WTC11 (cell line): Measurements from ENCODE around the gene KRT1. TPM values are rescaled to one million over a fixed set of nuclear protein-coding genes. Genes with fewer than 3 reads are reported as not detected.

Experiments
- ATAC-seq: fragments of 200-7000 bp; cut with Tn5 transposase; 2 replicates; pipeline ENCODE4 v1.10.0; 2021; ENCODE audit warnings: mild to moderate bottlenecking, moderate library complexity
- CTCF ChIA-PET: fragments of 300-600 bp; sonication (Branson Sonifier 250); formaldehyde crosslinking; loops from one replicate; lab custom pipeline; 2021; ENCODE audit warnings: antibody characterized with exemption; lab: Charles Lee
- POLR2A ChIA-PET: fragments of 350-600 bp; sonication (Branson Sonifier 250); formaldehyde crosslinking; loops from one replicate; lab custom pipeline; 2021; ENCODE audit warnings: antibody characterized with exemption; lab: Charles Lee
- DNase-seq: peaks from one replicate; pipeline ENCODE4 v3.0.0; 2021; ENCODE audit warnings: low spot score
- H3K27ac Mint-ChIP-seq: 2 replicates; pipeline ENCODE4 v1.8.0; 2021; ENCODE audit warnings: mixed read lengths
- H3K27me3 Mint-ChIP-seq: 2 replicates; pipeline ENCODE4 v1.8.0; 2021; ENCODE audit warnings: low read depth, mild to moderate bottlenecking, moderate library complexity, mixed read lengths
- H3K36me3 Mint-ChIP-seq: 2 replicates; pipeline ENCODE4 v1.8.0; 2021; ENCODE audit warnings: mixed read lengths
- H3K4me1 Mint-ChIP-seq: 2 replicates; pipeline ENCODE4 v1.8.0; 2022; ENCODE audit warnings: mixed read lengths
- H3K4me3 Mint-ChIP-seq: 2 replicates; pipeline ENCODE4 v1.8.0; 2021; ENCODE audit warnings: mild to moderate bottlenecking, moderate library complexity, mixed read lengths
- H3K9me3 Mint-ChIP-seq: 2 replicates; pipeline ENCODE4 v1.8.0; 2021; ENCODE audit warnings: mixed read lengths
- CREB1 ChIP-seq: sonication (generic); formaldehyde crosslinking; IDR thresholded peaks from 2 replicates; pipeline ENCODE4 v1.8.0; 2023; ENCODE audit warnings: mild to moderate bottlenecking, missing genetic modification reagents
- GRHL2 ChIP-seq: fragments of 250-450 bp; sonication (Bioruptor Pico); IDR thresholded peaks from 2 replicates; pipeline ENCODE4 v1.8.0; 2022; ENCODE audit warnings: mild to moderate bottlenecking, moderate library complexity; ENCODE audit not compliant: insufficient replicate concordance, severe bottlenecking
- HMGA2 ChIP-seq: fragments of 250-450 bp; sonication (Bioruptor Pico); IDR thresholded peaks from 2 replicates; pipeline ENCODE4 v1.4.0; 2021; ENCODE audit warnings: mild to moderate bottlenecking, moderate library complexity
- JUN ChIP-seq: sonication (generic); formaldehyde crosslinking; IDR thresholded peaks from 2 replicates; pipeline ENCODE4 v1.8.0; 2023; ENCODE audit warnings: mild to moderate bottlenecking, missing genetic modification reagents
- NFYB ChIP-seq: sonication (generic); formaldehyde crosslinking; conservative IDR thresholded peaks from 2 replicates; pipeline ENCODE4 v1.8.0; 2022; ENCODE audit warnings: low read depth, missing genetic modification reagents
- NR2C2 ChIP-seq: sonication (generic); formaldehyde crosslinking; IDR thresholded peaks from 2 replicates; pipeline ENCODE4 v1.8.0; 2022; ENCODE audit warnings: mild to moderate bottlenecking, missing genetic modification reagents
- SMAD4 ChIP-seq: sonication (generic); formaldehyde crosslinking; IDR thresholded peaks from 2 replicates; pipeline ENCODE4 v1.8.0; 2022; ENCODE audit warnings: mild to moderate bottlenecking, missing genetic modification reagents
- SOX15 ChIP-seq: fragments of 250-450 bp; sonication (Bioruptor Pico); IDR thresholded peaks from 2 replicates; pipeline ENCODE4 v1.9.0; 2021; ENCODE audit warnings: mild to moderate bottlenecking
- TP53 ChIP-seq: sonication (generic); formaldehyde crosslinking; IDR thresholded peaks from 2 replicates; pipeline ENCODE4 v1.8.1; 2023; ENCODE audit warnings: mild to moderate bottlenecking, missing genetic modification reagents
- ZNF232 ChIP-seq: sonication (generic); formaldehyde crosslinking; IDR thresholded peaks from 2 replicates; pipeline ENCODE4 v1.8.0; 2022; ENCODE audit warnings: mild to moderate bottlenecking, missing genetic modification reagents
- total RNA-seq: library from RNA; stranded (reverse); gene quantifications from 3 replicates; pipeline ENCODE4 v1.2.3, GENCODE V29; 2021
- TF ChIP-seq, protein P1 (sequence below): fragments of 250-450 bp; sonication (Bioruptor Pico); IDR thresholded peaks from 2 replicates; pipeline ENCODE4 v2.1.2; 2022; ENCODE audit warnings: mild to moderate bottlenecking, moderate library complexity
- TF ChIP-seq, protein P2 (sequence below): sonication (generic); formaldehyde crosslinking; IDR thresholded peaks from 2 replicates; pipeline ENCODE4 v1.8.1; 2023; ENCODE audit warnings: mild to moderate bottlenecking, missing genetic modification reagents
- TF ChIP-seq, protein P3 (sequence below): fragments of 200-600 bp; IDR thresholded peaks from 2 replicates; pipeline ENCODE4 v1.8.0; 2022; ENCODE audit warnings: antibody characterized with exemption
- TF ChIP-seq, protein P4 (sequence below): fragments of 250-450 bp; sonication (Bioruptor Pico); IDR thresholded peaks from 2 replicates; pipeline ENCODE4 v1.9.0; 2021; ENCODE audit warnings: mild to moderate bottlenecking
- TF ChIP-seq, protein P5 (sequence below): sonication (generic); formaldehyde crosslinking; IDR thresholded peaks from 2 replicates; pipeline ENCODE4 v1.8.1; 2022; ENCODE audit warnings: low read depth, missing genetic modification reagents, borderline replicate concordance
- TF ChIP-seq, protein P6 (sequence below): sonication (generic); formaldehyde crosslinking; IDR thresholded peaks from 2 replicates; pipeline ENCODE4 v1.8.1; 2023; ENCODE audit warnings: mild to moderate bottlenecking, moderate library complexity, missing genetic modification reagents

KRT1 gene
- total RNA-seq, 1 experiment from 2014 or later: not detected

DNA sequence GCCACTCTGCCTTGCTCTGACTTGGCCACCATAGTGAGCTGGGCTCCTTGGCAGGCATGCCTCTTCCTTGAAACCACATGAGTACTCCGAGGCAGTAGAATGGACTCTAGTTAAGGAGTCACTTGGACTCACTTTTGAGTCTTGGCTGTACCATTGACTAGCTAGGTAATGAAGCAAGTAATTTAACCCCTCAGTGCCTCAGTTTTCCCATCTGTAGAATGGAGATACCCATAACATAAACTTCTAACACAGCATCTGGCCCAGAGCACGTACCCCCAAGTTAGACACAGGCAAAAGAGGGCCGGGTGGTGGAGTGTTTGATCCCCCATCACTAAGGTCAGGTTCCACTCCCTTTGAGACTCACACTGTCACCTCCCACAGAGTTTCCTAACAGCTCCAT, 14.8 kb upstream of the KRT1 start:
- DNase-seq (no peak), ATAC-seq (no peak)
- TF ChIP-seq, protein P1, sequence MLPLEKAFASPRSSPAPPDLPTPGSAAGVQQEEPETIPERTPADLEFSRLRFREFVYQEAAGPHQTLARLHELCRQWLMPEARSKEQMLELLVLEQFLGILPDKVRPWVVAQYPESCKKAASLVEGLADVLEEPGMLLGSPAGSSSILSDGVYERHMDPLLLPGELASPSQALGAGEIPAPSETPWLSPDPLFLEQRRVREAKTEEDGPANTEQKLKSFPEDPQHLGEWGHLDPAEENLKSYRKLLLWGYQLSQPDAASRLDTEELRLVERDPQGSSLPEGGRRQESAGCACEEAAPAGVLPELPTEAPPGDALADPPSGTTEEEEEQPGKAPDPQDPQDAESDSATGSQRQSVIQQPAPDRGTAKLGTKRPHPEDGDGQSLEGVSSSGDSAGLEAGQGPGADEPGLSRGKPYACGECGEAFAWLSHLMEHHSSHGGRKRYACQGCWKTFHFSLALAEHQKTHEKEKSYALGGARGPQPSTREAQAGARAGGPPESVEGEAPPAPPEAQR (CRISPR knock-in tag): no peak
- no peak for TF ChIP-seq TP53 (CRISPR knock-in tag)
- no peak for TF ChIP-seq NR2C2 (CRISPR knock-in tag)
- peaks cover 27% of the 10 kb centered on the region for H3K4me1 Mint-ChIP-seq
- H3K9me3 Mint-ChIP-seq: no peaks in the 10 kb centered on the region
- POLR2A ChIA-PET: no interaction called here
- H3K27ac Mint-ChIP-seq: no peak overlapping the region
- CTCF ChIA-PET: interaction anchor here (0.8 to 1.3 kb wide), 3 partner anchors 170 to 176 kb away, joined by 3 to 9 read pairs (median 4); no protein-coding TSS in a partner anchor
- no peaks in the 10 kb centered on the region for H3K36me3 Mint-ChIP-seq
- H3K4me3 Mint-ChIP-seq: no peak overlapping the region
- peaks cover 32% of the 10 kb centered on the region for H3K27me3 Mint-ChIP-seq

DNA sequence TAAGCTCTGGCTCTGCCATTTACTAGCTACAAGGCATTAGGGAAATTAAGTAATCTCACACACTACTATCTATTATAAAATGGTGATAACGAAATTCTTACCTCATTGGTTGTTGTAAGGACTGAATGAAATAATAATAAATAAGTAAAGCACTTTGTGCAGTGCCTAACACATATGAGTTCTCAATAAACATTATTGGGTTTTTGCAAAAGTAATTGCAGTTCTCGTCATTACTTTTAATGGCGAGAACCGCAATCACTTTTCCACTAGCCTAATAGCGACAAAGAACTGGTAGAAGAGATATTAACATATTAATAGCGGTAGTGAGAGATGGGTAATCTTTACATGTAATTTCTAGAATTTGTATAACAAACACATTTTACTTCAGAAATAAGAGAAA, 13.9 kb upstream of the KRT1 start:
- H3K36me3 Mint-ChIP-seq: no peaks in the 10 kb centered on the region
- no peak overlapping the region for H3K4me3 Mint-ChIP-seq
- DNase-seq (no peak), ATAC-seq (no peak)
- no peaks in the 10 kb centered on the region for H3K9me3 Mint-ChIP-seq
- TF ChIP-seq, protein P1 (CRISPR knock-in tag): no peak
- TF ChIP-seq SOX15 (CRISPR knock-in tag) (no peak), HMGA2 (CRISPR knock-in tag) (no peak), JUN (CRISPR knock-in tag) (no peak)
- TF ChIP-seq, all 79 proteins: peak for 0
- POLR2A ChIA-PET: no interaction called here
- Mint-ChIP-seq H3K27me3 (peaks cover 39% of the 10 kb centered on the region), H3K27ac (no peak overlapping the region), H3K4me1 (peaks cover 27% of the 10 kb centered on the region)
- CTCF ChIA-PET: interaction anchor here (1.0 to 1.3 kb wide), 3 partner anchors 112 to 177 kb away, joined by 3 to 9 read pairs (median 4); no protein-coding TSS in a partner anchor

DNA sequence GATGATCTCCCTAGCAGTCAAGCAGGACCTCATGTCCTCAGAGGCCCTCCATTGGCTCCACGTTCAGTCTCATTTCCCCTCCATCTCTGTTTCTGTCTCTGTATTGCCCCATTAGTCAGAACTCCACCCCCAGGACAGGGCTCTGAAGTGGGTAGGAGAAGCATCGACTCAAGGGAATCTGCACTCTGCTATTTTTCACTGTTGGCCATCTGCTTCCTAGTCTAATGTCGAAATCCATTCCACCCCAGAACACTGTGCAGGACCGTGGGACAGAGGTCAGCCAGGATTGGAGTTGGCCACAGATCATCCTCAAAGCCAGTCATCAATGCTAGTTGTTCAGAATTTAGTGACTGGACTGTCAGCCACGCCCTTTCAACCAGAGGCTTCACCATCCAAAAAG, 13.1 kb upstream of the KRT1 start:
- Mint-ChIP-seq H3K4me1 (peaks cover 22% of the 10 kb centered on the region), H3K27me3 (peaks cover 41% of the 10 kb centered on the region), H3K36me3 (no peaks in the 10 kb centered on the region)

DNA sequence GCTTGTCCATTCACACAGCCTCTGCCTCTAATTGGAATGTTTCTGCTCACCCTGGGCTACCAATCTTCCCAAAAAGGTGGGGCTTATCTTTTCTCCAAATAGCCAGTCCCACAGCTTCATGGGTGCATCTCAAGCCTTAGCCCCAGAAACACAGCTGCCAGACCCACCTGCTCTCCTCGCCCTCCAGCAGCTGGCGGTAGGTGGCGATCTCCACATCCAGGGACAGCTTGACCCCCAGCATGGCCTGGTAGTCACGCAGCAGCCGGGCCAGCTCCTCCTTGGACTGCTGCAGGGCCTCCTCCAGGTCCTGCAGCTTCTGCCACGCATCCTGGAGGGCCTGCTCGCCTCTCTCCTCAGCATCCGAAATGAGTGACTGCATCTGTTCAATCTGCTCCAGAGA, 12.0 kb upstream of the KRT1 start:
- peaks cover 14% of the 10 kb centered on the region for H3K4me1 Mint-ChIP-seq
- H3K27ac Mint-ChIP-seq: no peak overlapping the region
- H3K27me3 Mint-ChIP-seq: peaks cover 41% of the 10 kb centered on the region
- H3K4me3 Mint-ChIP-seq: no peak overlapping the region
- TF ChIP-seq, protein P2, sequence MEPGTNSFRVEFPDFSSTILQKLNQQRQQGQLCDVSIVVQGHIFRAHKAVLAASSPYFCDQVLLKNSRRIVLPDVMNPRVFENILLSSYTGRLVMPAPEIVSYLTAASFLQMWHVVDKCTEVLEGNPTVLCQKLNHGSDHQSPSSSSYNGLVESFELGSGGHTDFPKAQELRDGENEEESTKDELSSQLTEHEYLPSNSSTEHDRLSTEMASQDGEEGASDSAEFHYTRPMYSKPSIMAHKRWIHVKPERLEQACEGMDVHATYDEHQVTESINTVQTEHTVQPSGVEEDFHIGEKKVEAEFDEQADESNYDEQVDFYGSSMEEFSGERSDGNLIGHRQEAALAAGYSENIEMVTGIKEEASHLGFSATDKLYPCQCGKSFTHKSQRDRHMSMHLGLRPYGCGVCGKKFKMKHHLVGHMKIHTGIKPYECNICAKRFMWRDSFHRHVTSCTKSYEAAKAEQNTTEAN (CRISPR knock-in tag): no peak
- TF ChIP-seq, protein P3, sequence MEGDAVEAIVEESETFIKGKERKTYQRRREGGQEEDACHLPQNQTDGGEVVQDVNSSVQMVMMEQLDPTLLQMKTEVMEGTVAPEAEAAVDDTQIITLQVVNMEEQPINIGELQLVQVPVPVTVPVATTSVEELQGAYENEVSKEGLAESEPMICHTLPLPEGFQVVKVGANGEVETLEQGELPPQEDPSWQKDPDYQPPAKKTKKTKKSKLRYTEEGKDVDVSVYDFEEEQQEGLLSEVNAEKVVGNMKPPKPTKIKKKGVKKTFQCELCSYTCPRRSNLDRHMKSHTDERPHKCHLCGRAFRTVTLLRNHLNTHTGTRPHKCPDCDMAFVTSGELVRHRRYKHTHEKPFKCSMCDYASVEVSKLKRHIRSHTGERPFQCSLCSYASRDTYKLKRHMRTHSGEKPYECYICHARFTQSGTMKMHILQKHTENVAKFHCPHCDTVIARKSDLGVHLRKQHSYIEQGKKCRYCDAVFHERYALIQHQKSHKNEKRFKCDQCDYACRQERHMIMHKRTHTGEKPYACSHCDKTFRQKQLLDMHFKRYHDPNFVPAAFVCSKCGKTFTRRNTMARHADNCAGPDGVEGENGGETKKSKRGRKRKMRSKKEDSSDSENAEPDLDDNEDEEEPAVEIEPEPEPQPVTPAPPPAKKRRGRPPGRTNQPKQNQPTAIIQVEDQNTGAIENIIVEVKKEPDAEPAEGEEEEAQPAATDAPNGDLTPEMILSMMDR: no peak
- TF ChIP-seq, protein P4, sequence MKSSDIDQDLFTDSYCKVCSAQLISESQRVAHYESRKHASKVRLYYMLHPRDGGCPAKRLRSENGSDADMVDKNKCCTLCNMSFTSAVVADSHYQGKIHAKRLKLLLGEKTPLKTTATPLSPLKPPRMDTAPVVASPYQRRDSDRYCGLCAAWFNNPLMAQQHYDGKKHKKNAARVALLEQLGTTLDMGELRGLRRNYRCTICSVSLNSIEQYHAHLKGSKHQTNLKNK (CRISPR knock-in tag): no peak
- TF ChIP-seq, protein P5, sequence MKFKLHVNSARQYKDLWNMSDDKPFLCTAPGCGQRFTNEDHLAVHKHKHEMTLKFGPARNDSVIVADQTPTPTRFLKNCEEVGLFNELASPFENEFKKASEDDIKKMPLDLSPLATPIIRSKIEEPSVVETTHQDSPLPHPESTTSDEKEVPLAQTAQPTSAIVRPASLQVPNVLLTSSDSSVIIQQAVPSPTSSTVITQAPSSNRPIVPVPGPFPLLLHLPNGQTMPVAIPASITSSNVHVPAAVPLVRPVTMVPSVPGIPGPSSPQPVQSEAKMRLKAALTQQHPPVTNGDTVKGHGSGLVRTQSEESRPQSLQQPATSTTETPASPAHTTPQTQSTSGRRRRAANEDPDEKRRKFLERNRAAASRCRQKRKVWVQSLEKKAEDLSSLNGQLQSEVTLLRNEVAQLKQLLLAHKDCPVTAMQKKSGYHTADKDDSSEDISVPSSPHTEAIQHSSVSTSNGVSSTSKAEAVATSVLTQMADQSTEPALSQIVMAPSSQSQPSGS (CRISPR knock-in tag): no peak
- TF ChIP-seq, protein P6, sequence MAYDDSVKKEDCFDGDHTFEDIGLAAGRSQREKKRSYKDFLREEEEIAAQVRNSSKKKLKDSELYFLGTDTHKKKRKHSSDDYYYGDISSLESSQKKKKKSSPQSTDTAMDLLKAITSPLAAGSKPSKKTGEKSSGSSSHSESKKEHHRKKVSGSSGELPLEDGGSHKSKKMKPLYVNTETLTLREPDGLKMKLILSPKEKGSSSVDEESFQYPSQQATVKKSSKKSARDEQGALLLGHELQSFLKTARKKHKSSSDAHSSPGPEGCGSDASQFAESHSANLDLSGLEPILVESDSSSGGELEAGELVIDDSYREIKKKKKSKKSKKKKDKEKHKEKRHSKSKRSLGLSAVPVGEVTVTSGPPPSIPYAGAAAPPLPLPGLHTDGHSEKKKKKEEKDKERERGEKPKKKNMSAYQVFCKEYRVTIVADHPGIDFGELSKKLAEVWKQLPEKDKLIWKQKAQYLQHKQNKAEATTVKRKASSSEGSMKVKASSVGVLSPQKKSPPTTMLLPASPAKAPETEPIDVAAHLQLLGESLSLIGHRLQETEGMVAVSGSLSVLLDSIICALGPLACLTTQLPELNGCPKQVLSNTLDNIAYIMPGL (CRISPR knock-in tag): 0 out of 2 replicates have a peak, but pooled peaks have one; percentile 26
- no peak for TF ChIP-seq SMAD4
- CTCF ChIA-PET: interaction anchor here (0.6 to 7.1 kb wide), 42 partner anchors 11 to 536 kb away, joined by 3 to 64 read pairs (median 4); partner anchors contain the start of gene KRT3
- no peaks in the 10 kb centered on the region for H3K36me3 Mint-ChIP-seq
- POLR2A ChIA-PET: no interaction called here
- peak; percentile 71 for DNase-seq
- peak; percentile 73 for ATAC-seq
- no peaks in the 10 kb centered on the region for H3K9me3 Mint-ChIP-seq

More for the DNA sequence above, 13.1 kb upstream of the KRT1 start:
- POLR2A ChIA-PET: no interaction called here
- ATAC-seq: no peak
- no peak for TF ChIP-seq GRHL2 (CRISPR knock-in tag)
- TF ChIP-seq CREB1 (CRISPR knock-in tag): no peak
- no peak for TF ChIP-seq ZNF232 (CRISPR knock-in tag)
- no peak for TF ChIP-seq NFYB
- CTCF ChIA-PET: interaction anchor here (1.0 to 7.1 kb wide), 13 partner anchors 15 to 537 kb away, joined by 3 to 64 read pairs (median 4); no protein-coding TSS in a partner anchor
- H3K4me3 Mint-ChIP-seq: no peak overlapping the region
- DNase-seq: no peak
- H3K27ac Mint-ChIP-seq: no peak overlapping the region
- no peaks in the 10 kb centered on the region for H3K9me3 Mint-ChIP-seq
